Activated CD8-positive, alpha-beta memory T cell treated with anti-CD3 and anti-CD28 coated beads, Interleukin-2, amount 10 ng/mL, durations not matched to agents 7 days and 5 days (primary cell): ENCODE results near the gene UCKL1. TPM values are rescaled to one million over a fixed set of nuclear protein-coding genes. Genes with fewer than 3 reads are reported as not detected.
A peak's percentile ranks its signal among the peaks of the same experiment; 100 is the strongest.

Experiments used
- ATAC-seq: fragments of 150-1000 bp; cut with Tn5 transposase; one replicate; pipeline ENCODE4 v1.10.0; 2021; ENCODE audit warnings: moderate library complexity
- CTCF ChIA-PET: fragments of 350-600 bp; sonication (Branson Sonifier 250); formaldehyde crosslinking; loops from one replicate; lab custom pipeline; 2021; ENCODE audit warnings: antibody characterized with exemption; lab: Charles Lee
- DNase-seq: peaks from one replicate; pipeline ENCODE4 v3.0.0-alpha.2; 2020
- H3K27ac Mint-ChIP-seq: one replicate; pipeline ENCODE4 v1.8.0; 2021; ENCODE audit warnings: mild to moderate bottlenecking, mixed read lengths
- H3K27me3 Mint-ChIP-seq: one replicate; pipeline ENCODE4 v1.8.0; 2021; ENCODE audit warnings: mixed read lengths
- H3K36me3 Mint-ChIP-seq: one replicate; pipeline ENCODE4 v1.8.0; 2021; ENCODE audit warnings: mild to moderate bottlenecking, mixed read lengths
- H3K4me1 Mint-ChIP-seq: one replicate; pipeline ENCODE4 v1.8.0; 2021; ENCODE audit warnings: mixed read lengths
- H3K4me3 Mint-ChIP-seq: one replicate; pipeline ENCODE4 v1.8.0; 2021; ENCODE audit warnings: mild to moderate bottlenecking, moderate library complexity, mixed read lengths
- H3K9me3 Mint-ChIP-seq: one replicate; pipeline ENCODE4 v1.8.0; 2022; ENCODE audit warnings: low read depth, mixed read lengths
- total RNA-seq, 2 experiments: library from RNA; stranded (reverse); gene quantifications; one replicate each; pipeline ENCODE4 v1.2.3, GENCODE V29; 2021

The UCKL1 gene
- total RNA-seq, 2 experiments from 2014 or later: 41.1 to 41.9 TPM

- no peak overlapping the region for H3K27ac Mint-ChIP-seq
- peaks cover 49% of the 10 kb centered on the region for H3K4me1 Mint-ChIP-seq
Observed at GRCh38 chr20:63952210-63952535, 4.0 kb downstream of the UCKL1 start.

GRCh38 chr20:63951398-63952209, 4.6 kb downstream of the UCKL1 start:
- ATAC-seq (no peak), DNase-seq (no peak)
- H3K9me3 Mint-ChIP-seq: no peaks in the 10 kb centered on the region
- H3K36me3 Mint-ChIP-seq: no peaks in the 10 kb centered on the region
- peaks cover 50% of the 10 kb centered on the region for H3K4me1 Mint-ChIP-seq
- H3K4me3 Mint-ChIP-seq: no peak overlapping the region
- CTCF ChIA-PET: interaction anchor here (0.9 to 2.6 kb wide), 4 partner anchors 22 to 413 kb away, joined by 3 to 9 read pairs (median 6); no protein-coding TSS in a partner anchor
- H3K27me3 Mint-ChIP-seq: no peaks in the 10 kb centered on the region
- no peak overlapping the region for H3K27ac Mint-ChIP-seq

More at GRCh38 chr20:63952210-63952535, 4.0 kb downstream of the UCKL1 start:
- no peak for ATAC-seq
- Mint-ChIP-seq H3K9me3 (no peaks in the 10 kb centered on the region), H3K4me3 (no peak overlapping the region), H3K36me3 (no peaks in the 10 kb centered on the region), H3K27me3 (no peaks in the 10 kb centered on the region)
- CTCF ChIA-PET: interaction anchor here (1.8 to 2.6 kb wide), 2 partner anchors 22 to 87 kb away, joined by 5 to 7 read pairs; no protein-coding TSS in a partner anchor
- DNase-seq: no peak

GRCh38 chr20:63950701-63951397, 5.4 kb downstream of the UCKL1 start:
- Mint-ChIP-seq H3K27ac (no peak overlapping the region), H3K4me3 (no peak overlapping the region), H3K4me1 (peaks cover 49% of the 10 kb centered on the region), H3K9me3 (no peaks in the 10 kb centered on the region), H3K27me3 (no peaks in the 10 kb centered on the region), H3K36me3 (no peaks in the 10 kb centered on the region)
- CTCF ChIA-PET: interaction anchor here (0.9 to 1.6 kb wide), 2 partner anchors 88 to 412 kb away, joined by 3 to 9 read pairs; no protein-coding TSS in a partner anchor
- DNase-seq (no peak), ATAC-seq (no peak)

DNA sequence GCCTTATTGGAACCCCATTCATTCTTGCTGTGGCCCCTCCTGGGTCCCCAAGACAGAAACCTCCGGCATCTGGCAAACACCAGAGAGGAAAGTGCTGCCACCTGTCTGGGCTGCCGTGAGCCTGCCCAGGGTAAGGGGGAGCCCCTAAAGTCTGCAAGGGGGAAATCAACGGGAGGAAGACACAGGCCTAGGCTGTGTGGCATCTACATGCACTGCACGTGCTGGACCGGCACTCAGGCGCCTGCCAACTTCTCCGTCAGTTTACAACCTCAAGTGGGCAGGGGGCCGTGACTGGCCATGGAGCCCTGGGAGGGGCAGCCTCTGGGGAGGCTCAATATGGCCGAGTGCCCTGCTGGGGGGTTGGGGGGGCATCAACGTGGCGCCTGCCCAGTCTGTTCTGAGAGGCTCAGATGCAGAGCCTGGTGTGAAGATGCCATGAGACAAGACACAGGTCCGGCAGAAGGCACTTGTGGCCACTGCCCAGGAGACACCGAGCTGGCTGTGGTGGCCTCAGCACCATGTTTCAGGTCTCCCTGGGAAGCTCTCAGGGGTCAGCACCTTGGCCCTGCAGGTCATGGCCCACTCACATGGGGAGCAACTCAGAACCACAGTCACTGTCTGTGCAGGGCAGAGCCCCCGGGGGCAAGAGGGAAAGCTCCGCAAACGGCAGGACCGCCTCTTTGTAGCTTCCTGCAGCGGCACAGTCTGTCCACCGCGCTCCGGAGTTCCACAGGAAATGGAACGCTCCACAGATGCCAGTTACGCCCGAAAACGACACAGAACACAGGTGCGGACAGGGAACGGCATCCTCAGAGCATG, 8.4 kb downstream of the UCKL1 start:
- DNase-seq (no peak), ATAC-seq (peak; percentile 31)
- Mint-ChIP-seq H3K27me3 (no peaks in the 10 kb centered on the region), H3K27ac (peak overlapping the region; percentile 64), H3K36me3 (peaks cover 3% of the 10 kb centered on the region), H3K4me1 (peaks cover 30% of the 10 kb centered on the region), H3K4me3 (peak overlapping the region; percentile 32), H3K9me3 (no peaks in the 10 kb centered on the region)
- CTCF ChIA-PET: no interaction called here

DNA sequence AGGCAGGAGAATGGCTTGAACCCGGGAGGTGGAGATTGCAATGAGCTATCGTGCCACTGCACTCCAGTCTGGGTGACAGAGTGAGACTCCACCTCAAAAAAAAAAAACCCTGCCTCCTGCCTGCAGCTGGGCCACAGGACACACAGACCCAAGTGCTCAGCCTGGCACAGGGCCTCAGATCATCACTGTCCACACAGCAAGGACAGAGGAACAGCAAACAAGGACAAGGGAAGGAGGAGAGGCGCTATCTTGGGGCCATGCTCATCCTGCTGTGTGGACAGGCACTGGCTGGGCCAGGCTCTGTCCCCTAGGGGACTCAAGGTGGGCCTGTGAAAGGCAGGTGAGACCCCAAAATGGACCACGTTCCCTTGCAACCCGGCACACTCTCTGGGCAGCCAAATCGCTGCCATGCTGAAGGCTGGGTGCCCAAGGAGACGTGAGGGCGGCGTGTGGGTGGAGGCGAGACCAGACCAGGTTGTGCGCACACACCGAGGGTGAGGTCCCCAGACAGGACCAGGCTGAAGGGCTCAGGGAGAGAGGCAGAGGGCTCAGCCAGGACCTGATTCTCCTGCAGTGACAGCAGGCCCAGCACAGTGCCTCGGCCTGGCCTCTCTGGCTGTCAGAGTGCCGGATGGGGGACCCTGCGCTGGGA, 9.1 kb downstream of the UCKL1 start:
- Mint-ChIP-seq H3K36me3 (peaks cover 4% of the 10 kb centered on the region), H3K27me3 (no peaks in the 10 kb centered on the region), H3K9me3 (no peaks in the 10 kb centered on the region), H3K27ac (peak overlapping the region; percentile 49), H3K4me1 (peaks cover 33% of the 10 kb centered on the region), H3K4me3 (no peak overlapping the region)
- CTCF ChIA-PET: no interaction called here
- no peak for DNase-seq
- ATAC-seq: no peak

DNA sequence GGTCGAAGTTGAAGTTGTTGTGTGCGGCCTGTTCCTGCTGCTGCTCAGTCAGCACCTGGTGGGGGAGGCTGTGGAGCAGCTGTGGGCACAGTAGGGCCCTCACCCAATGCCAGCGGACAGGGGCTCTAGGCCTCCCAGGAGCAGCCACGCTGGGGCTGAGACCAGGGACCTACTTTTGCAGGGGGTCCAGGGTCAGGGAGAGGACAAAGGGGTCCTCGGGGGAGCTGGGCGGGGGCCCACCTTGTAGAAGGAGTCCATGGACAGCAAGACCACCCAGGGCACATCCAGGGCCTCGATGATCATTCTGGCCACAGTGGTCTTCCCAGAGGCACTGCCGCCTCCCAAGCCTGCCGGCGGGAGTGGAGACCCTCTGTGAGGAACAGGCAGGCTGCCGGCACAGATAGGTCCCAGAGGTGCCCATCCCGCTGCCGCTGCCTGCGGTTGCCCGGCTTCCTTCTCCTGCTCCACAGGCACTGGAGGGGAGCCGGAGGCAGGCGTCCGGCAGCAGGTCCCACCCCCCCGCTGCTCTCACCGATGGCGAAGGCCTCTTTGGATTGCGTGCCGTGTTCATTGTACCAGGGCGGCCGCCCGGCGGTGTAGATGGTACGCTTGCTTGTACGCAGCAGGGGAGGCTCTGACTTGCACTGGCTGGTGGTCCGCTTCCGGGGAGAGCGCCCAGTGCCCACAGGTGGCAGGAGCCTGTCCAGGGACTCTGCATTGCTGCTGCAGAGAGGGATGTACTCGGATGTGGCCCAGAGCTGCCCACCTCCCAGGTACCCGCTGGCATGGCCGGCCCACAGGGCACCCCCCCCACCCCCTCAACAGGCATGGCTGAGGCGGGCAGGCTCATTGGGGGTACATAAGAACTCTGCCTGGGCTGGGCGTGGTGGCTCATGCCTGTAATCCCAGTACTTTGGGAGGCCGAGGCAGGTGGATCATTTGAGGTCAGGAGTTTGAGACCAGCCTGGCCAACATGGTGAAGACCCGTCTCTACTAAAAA, 10.0 kb downstream of the UCKL1 start:
- CTCF ChIA-PET: no interaction called here
- Mint-ChIP-seq H3K36me3 (peaks cover 4% of the 10 kb centered on the region), H3K4me1 (peaks cover 38% of the 10 kb centered on the region), H3K9me3 (no peaks in the 10 kb centered on the region), H3K27ac (no peak overlapping the region), H3K27me3 (no peaks in the 10 kb centered on the region), H3K4me3 (no peak overlapping the region)
- ATAC-seq (no peak), DNase-seq (no peak)

- CTCF ChIA-PET: no interaction called here
- H3K4me3 Mint-ChIP-seq: no peak overlapping the region
- no peaks in the 10 kb centered on the region for H3K9me3 Mint-ChIP-seq
- no peak overlapping the region for H3K27ac Mint-ChIP-seq
- peaks cover 9% of the 10 kb centered on the region for H3K36me3 Mint-ChIP-seq
- no peaks in the 10 kb centered on the region for H3K27me3 Mint-ChIP-seq
- H3K4me1 Mint-ChIP-seq: peaks cover 41% of the 10 kb centered on the region
- ATAC-seq: no peak
- no peak for DNase-seq
Observed at GRCh38 chr20:63945031-63945658, 11.1 kb downstream of the UCKL1 start.

DNA sequence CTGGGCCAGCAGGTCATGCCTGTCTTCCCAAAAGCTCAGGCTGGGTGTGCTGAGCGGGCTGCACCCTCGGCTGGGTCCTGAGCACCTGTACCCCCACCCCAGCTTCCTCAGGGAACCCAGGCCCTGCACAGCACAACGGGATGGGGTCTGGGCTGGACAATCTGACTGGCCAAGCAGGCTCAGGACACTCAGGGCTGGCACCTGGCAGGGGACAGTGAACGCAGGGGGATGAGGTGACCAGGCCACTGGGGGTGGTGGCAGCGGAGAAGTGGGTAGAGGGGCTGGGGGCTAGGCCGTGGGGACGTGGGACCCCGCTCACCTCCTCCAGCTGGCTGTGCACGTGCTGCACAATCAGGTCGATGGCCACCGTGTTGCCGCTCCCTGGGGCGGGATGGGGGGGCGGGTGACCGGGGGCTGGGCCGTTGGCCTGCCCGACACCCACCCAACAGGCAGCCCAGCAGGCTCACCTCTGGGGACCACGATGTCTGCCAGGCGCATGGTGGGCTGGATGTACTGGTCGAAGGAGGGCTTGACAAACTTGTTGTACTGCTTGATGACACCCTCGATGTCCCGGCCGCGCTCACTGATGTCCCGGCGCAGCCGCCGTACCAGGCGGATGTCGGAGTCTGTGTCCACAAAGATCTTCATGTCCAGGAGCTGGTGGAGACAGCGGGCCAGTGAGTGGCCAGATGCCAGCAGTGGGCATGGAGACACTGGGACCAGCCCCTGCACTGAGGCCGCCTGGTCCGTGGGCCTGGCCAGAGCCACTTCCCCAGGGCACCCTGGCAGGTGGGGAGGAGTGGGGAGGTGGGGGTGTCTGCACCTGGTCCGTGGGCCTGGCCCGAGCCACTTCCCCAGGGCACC, 11.9 kb downstream of the UCKL1 start:
- Mint-ChIP-seq H3K27ac (no peak overlapping the region), H3K9me3 (no peaks in the 10 kb centered on the region), H3K4me3 (no peak overlapping the region), H3K4me1 (peaks cover 35% of the 10 kb centered on the region), H3K27me3 (no peaks in the 10 kb centered on the region), H3K36me3 (peaks cover 11% of the 10 kb centered on the region)
- CTCF ChIA-PET: no interaction called here
- DNase-seq (no peak), ATAC-seq (no peak)

- Mint-ChIP-seq H3K27me3 (no peaks in the 10 kb centered on the region), H3K36me3 (peaks cover 11% of the 10 kb centered on the region), H3K27ac (no peak overlapping the region), H3K4me1 (peaks cover 30% of the 10 kb centered on the region), H3K4me3 (no peak overlapping the region), H3K9me3 (no peaks in the 10 kb centered on the region)
- DNase-seq (no peak), ATAC-seq (no peak)
- CTCF ChIA-PET: no interaction called here
Observed at GRCh38 chr20:63943808-63944077, 12.5 kb downstream of the UCKL1 start.

GRCh38 chr20:63942969-63943807, 13.0 kb downstream of the UCKL1 start:
- no peaks in the 10 kb centered on the region for H3K9me3 Mint-ChIP-seq
- no peak overlapping the region for H3K4me3 Mint-ChIP-seq
- CTCF ChIA-PET: interaction anchor here (1.1 kb wide), 1 partner anchor 79 kb away, joined by 3 read pairs; no protein-coding TSS in a partner anchor
- peak overlapping the region; percentile 86 for H3K27ac Mint-ChIP-seq
- no peaks in the 10 kb centered on the region for H3K27me3 Mint-ChIP-seq
- ATAC-seq (no peak), DNase-seq (no peak)
- H3K4me1 Mint-ChIP-seq: peaks cover 24% of the 10 kb centered on the region
- H3K36me3 Mint-ChIP-seq: peaks cover 11% of the 10 kb centered on the region
